Effector CD8-positive, alpha-beta T cell (primary cell): Measurements from ENCODE around the gene HAUS5.
"Not testable (repeated sequence)": the region's sequence is repeated elsewhere in the genome, so short reads cannot be mapped to it uniquely, and the experiment has no call there.

Experiments
- DNase-seq: peaks from one replicate; lab custom pipeline; 2025; lab: John Stamatoyannopoulos, UW

The HAUS5 gene

GRCh38 chr19:35643255-35644205 lies 31.0 kb downstream of the HAUS5 start:
- DNase-seq, result peak; percentile 63

GRCh38 chr19:35644206-35644986 lies 31.9 kb downstream of the HAUS5 start:
- peak; percentile 87 for DNase-seq

GRCh38 chr19:35644987-35645679 lies 32.6 kb downstream of the HAUS5 start:
- DNase-seq, result peak; percentile 65

GRCh38 chr19:35645680-35646511 lies 33.4 kb downstream of the HAUS5 start:
- DNase-seq, result no peak

GRCh38 chr19:35648017-35648961 lies 35.8 kb downstream of the HAUS5 start, which contains the start of gene COX6B1:
Gene COX6B1 (plus strand): TSS chr19:35648323. CDS start chr19:35651244, 2,921 bp downstream.
- DNase-seq, result peak; percentile 90

- no peak for DNase-seq
Measured at GRCh38 chr19:35650581-35650980, 38.0 kb downstream of the HAUS5 start.

GRCh38 chr19:35654828-35655227 lies 42.3 kb downstream of the HAUS5 start:
- not testable (repeated sequence) for DNase-seq

GRCh38 chr19:35655600-35655999 lies 43.1 kb downstream of the HAUS5 start:
- DNase-seq, result no peak

- no peak for DNase-seq
Measured at GRCh38 chr19:35656700-35657099, 44.2 kb downstream of the HAUS5 start.

GRCh38 chr19:35657904-35658700 lies 45.6 kb downstream of the HAUS5 start:
- no peak for DNase-seq

- no peak for DNase-seq
Measured at GRCh38 chr19:35661995-35662340, 49.4 kb downstream of the HAUS5 start.

GRCh38 chr19:35663981-35664380 lies 51.4 kb downstream of the HAUS5 start:
- no peak for DNase-seq

- DNase-seq, result no peak
Measured at GRCh38 chr19:35665157-35665556, 52.6 kb downstream of the HAUS5 start.

GRCh38 chr19:35665604-35666003 lies 53.1 kb downstream of the HAUS5 start:
- no peak for DNase-seq

GRCh38 chr19:35666251-35666913 lies 53.8 kb downstream of the HAUS5 start, which contains the start of gene UPK1A:
Gene UPK1A (plus strand): TSS chr19:35666517. CDS start chr19:35666813, 296 bp downstream.
- no peak for DNase-seq

- DNase-seq, result no peak
Measured at GRCh38 chr19:35669566-35669965, 57.0 kb downstream of the HAUS5 start.

- no peak for DNase-seq
Measured at GRCh38 chr19:35669974-35670373, 57.4 kb downstream of the HAUS5 start.

GRCh38 chr19:35670686-35671085 lies 58.2 kb downstream of the HAUS5 start:
- DNase-seq, result no peak

GRCh38 chr19:35671818-35672217 lies 59.3 kb downstream of the HAUS5 start:
- no peak for DNase-seq
